HEK293T (cell line): ENCODE measurements around the gene SURF1.

Experiments
- ARNT ChIP-seq: fragments of 450-650 bp; IDR thresholded peaks from 2 replicates; pipeline ENCODE4 v1.6.1; 2017; ENCODE audit warnings: mild to moderate bottlenecking
- BHLHE40 ChIP-seq: fragments of 450-650 bp; IDR thresholded peaks from 2 replicates; pipeline ENCODE4 v1.6.1; 2016; ENCODE audit warnings: mild to moderate bottlenecking, moderate library complexity, borderline replicate concordance
- CTBP1 ChIP-seq: fragments of 450-650 bp; IDR thresholded peaks from 2 replicates; pipeline ENCODE4 v1.6.1; 2016; ENCODE audit warnings: borderline replicate concordance
- ELF4 ChIP-seq: fragments of 450-650 bp; IDR thresholded peaks from 2 replicates; pipeline ENCODE4 v1.6.1; 2017; ENCODE audit warnings: antibody characterized with exemption
- FOXA1 ChIP-seq: fragments of 450-650 bp; IDR thresholded peaks from 2 replicates; pipeline ENCODE4 v1.6.1; 2016; ENCODE audit warnings: mild to moderate bottlenecking
- FOXK2 ChIP-seq: fragments of 450-650 bp; IDR thresholded peaks from 2 replicates; pipeline ENCODE4 v1.6.1; 2016; ENCODE audit warnings: mild to moderate bottlenecking
- NFRKB ChIP-seq: fragments of 450-650 bp; IDR thresholded peaks from 2 replicates; pipeline ENCODE4 v1.6.1; 2016; ENCODE audit warnings: mild to moderate bottlenecking, moderate library complexity
- SUZ12 ChIP-seq: fragments of 450-650 bp; IDR thresholded peaks from 2 replicates; pipeline ENCODE4 v1.6.1; 2016; ENCODE audit warnings: mild to moderate bottlenecking
- TF ChIP-seq, protein P1 (sequence below): fragments of 450-650 bp; IDR thresholded peaks from 2 replicates; pipeline ENCODE4 v1.6.1; 2016

DNA sequence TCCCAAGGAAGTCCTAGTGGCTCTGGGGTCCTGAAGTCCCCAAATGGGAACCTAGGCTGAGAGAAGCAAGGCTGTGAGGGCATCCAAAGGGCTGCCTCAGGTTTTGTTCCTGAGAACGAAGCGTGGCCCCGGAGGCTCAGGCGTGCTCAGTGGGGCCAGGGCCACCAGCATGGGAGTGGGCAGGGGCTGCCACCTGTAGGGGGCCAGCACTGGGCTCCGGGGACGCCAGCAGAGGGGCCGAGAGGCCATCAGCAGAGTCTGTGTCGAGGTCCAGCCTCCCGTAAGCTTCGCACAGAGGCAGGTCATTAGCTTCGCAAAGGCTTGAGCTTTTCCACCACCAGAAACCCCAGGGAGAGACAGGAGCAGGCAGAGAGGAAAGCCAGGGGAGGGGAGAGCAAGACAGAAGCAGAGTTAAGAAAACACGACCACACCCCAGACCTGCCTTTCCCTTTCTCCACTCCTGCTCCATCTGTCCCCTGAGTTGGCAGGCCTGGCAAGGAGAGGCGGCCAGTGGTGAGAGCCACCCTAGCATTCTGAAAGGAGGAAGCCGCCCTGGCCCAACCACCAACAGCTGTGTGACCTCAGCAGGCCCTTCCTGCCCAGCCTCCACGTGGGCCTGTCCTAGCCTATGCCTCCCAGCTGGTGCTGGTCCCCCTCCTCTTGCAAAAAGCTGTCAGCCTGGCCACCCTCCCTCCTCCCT lies 14.8 kb downstream of the SURF1 start:
- TF ChIP-seq BHLHE40 (no peak), SUZ12 (no peak), ELF4 (no peak), FOXK2 (no peak), FOXA1 (no peak), ARNT (no peak), CTBP1 (no peak), NFRKB (no peak)
- TF ChIP-seq, protein P1, sequence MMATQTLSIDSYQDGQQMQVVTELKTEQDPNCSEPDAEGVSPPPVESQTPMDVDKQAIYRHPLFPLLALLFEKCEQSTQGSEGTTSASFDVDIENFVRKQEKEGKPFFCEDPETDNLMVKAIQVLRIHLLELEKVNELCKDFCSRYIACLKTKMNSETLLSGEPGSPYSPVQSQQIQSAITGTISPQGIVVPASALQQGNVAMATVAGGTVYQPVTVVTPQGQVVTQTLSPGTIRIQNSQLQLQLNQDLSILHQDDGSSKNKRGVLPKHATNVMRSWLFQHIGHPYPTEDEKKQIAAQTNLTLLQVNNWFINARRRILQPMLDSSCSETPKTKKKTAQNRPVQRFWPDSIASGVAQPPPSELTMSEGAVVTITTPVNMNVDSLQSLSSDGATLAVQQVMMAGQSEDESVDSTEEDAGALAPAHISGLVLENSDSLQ: no peak
